ENCODE results near the gene PLEKHG1.

DNA sequence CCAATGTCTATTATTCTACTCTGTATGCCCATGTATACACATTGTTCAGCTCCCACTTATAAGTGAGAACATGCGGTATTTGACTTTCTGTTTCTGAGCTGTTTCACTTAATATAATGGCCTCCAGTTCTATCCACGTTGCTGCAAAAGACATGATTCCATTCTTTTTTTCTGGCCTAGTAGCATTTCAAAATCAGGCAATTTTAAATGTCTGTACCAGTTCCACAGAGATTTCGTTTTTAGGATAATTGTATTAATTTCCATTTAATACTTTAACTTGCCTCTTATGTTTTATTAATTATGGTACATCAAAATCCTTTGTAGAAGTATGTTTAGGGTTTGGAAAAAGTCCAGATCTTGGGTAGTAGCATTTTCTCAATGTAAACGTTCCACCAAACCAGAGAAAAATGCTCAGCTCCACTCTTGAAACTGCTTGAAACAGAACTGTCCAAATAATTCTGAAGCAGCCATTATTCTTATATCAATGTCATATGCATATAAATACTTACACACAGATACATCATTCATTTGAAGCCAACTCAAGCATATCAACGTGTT, 42.6 kb upstream of the PLEKHG1 start:
- TF ChIP-seq, protein P1, sequence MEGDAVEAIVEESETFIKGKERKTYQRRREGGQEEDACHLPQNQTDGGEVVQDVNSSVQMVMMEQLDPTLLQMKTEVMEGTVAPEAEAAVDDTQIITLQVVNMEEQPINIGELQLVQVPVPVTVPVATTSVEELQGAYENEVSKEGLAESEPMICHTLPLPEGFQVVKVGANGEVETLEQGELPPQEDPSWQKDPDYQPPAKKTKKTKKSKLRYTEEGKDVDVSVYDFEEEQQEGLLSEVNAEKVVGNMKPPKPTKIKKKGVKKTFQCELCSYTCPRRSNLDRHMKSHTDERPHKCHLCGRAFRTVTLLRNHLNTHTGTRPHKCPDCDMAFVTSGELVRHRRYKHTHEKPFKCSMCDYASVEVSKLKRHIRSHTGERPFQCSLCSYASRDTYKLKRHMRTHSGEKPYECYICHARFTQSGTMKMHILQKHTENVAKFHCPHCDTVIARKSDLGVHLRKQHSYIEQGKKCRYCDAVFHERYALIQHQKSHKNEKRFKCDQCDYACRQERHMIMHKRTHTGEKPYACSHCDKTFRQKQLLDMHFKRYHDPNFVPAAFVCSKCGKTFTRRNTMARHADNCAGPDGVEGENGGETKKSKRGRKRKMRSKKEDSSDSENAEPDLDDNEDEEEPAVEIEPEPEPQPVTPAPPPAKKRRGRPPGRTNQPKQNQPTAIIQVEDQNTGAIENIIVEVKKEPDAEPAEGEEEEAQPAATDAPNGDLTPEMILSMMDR (IDR thresholded peaks at IDR 0.05; ENCODE audit: low read depth, low read length, poor library complexity, severe bottlenecking) = no peak
- no peak for TF ChIP-seq EZH2phosphoT487 (IDR thresholded peaks at IDR 0.05; ENCODE audit: borderline replicate concordance, low read length)
